HepG2 (cell line): ENCODE data around the gene ASGR1. TPM values are rescaled to one million over a fixed set of nuclear protein-coding genes. Genes with fewer than 3 reads are reported as not detected.

Experiments
- ARNTL ChIP-seq: sonication (generic); formaldehyde crosslinking; IDR thresholded peaks from 2 replicates; pipeline ENCODE4 v1.4.0; 2020; ENCODE audit warnings: mild to moderate bottlenecking, missing genetic modification reagents
- DMAP1 ChIP-seq: IDR thresholded peaks from 2 replicates; pipeline ENCODE4 v1.6.1; 2016
- ETV5 ChIP-seq: IDR thresholded peaks from 2 replicates; pipeline ENCODE4 v1.6.1; 2018; ENCODE audit warnings: missing biosample characterization, missing genetic modification reagents, inconsistent platforms, borderline replicate concordance
- MTA1 ChIP-seq: sonication (generic); formaldehyde crosslinking; IDR thresholded peaks from 2 replicates; pipeline ENCODE4 v1.4.0; 2020; ENCODE audit warnings: missing genetic modification reagents, mild to moderate bottlenecking, borderline replicate concordance
- SAP130 ChIP-seq: IDR thresholded peaks from 2 replicates; pipeline ENCODE4 v1.6.1; 2016; ENCODE audit warnings: low read depth
- SNAI1 ChIP-seq: sonication (generic); formaldehyde crosslinking; IDR thresholded peaks from 2 replicates; pipeline ENCODE4 v1.5.0; 2020; ENCODE audit warnings: mild to moderate bottlenecking, missing genetic modification reagents, borderline replicate concordance
- SYNCRIP ChIP-seq: fragments of 200-400 bp; formaldehyde crosslinking; IDR thresholded peaks from 2 replicates; pipeline ENCODE4 v1.6.1; 2018; ENCODE audit warnings: mild to moderate bottlenecking, low read depth, low read length; ENCODE audit not compliant: insufficient read depth
- XRCC5 ChIP-seq: fragments of 200-400 bp; formaldehyde crosslinking; optimal IDR thresholded peaks from 2 replicates; pipeline ENCODE3; 2017; ENCODE audit warnings: mild to moderate bottlenecking, low read length
- ZC3H13 ChIP-seq: sonication (generic); formaldehyde crosslinking; IDR thresholded peaks from 2 replicates; pipeline ENCODE4 v1.8.1; 2023; ENCODE audit warnings: mild to moderate bottlenecking, missing genetic modification reagents, moderate library complexity
- ZFP36 ChIP-seq: fragments of 150-350 bp; IDR thresholded peaks from 2 replicates; pipeline ENCODE4 v1.6.1; 2018; ENCODE audit warnings: borderline replicate concordance, low read length, low read depth; ENCODE audit not compliant: partially characterized antibody
- ZMYM2 ChIP-seq: sonication (generic); formaldehyde crosslinking; IDR thresholded peaks from 2 replicates; pipeline ENCODE4 v1.8.0; 2022; ENCODE audit warnings: mild to moderate bottlenecking, missing genetic modification reagents
- ZNF44 ChIP-seq: sonication (generic); formaldehyde crosslinking; IDR thresholded peaks from 2 replicates; pipeline ENCODE4 v1.5.1; 2020; ENCODE audit warnings: mild to moderate bottlenecking, missing genetic modification reagents
- ZNF530 ChIP-seq: sonication (generic); formaldehyde crosslinking; IDR thresholded peaks from 2 replicates; pipeline ENCODE4 v1.5.0; 2020; ENCODE audit warnings: low read depth, mild to moderate bottlenecking, missing genetic modification reagents
- ZNF550 ChIP-seq: sonication (generic); formaldehyde crosslinking; IDR thresholded peaks from 2 replicates; pipeline ENCODE4 v1.4.0; 2020; ENCODE audit warnings: mild to moderate bottlenecking, missing genetic modification reagents, borderline replicate concordance
- ZNF7 ChIP-seq: IDR thresholded peaks from 2 replicates; pipeline ENCODE4 v1.6.1; 2016; ENCODE audit warnings: missing biosample characterization, missing genetic modification reagents
- polyA plus RNA-seq, 8 experiments: library from polyadenylated mRNA; depleted of rRNA in 3 of 8; stranded (reverse) in 7 of 8; unstranded in 1 of 8; fragments of >200 nt; fragmentation: Illumina TruSeq in 4 of 8; extraction: Trizol in 4 of 8; gene quantifications; 2 replicates each; pipeline versions ENCODE4 v1.2.1 to v1.2.3, GENCODE V29; 2011 to 2016; ENCODE audit warnings: low read depth in 4 of 8, missing spikeins in 1 of 8, mixed read lengths in 1 of 8; ENCODE audit not compliant: insufficient read depth in 1 of 8
- total RNA-seq, 5 experiments: library from RNA; depleted of rRNA; stranded (reverse); fragments of >200 nt; fragmentation: Illumina TruSeq; extraction: Trizol; gene quantifications; 2 replicates each; pipeline ENCODE4 v1.2.3, GENCODE V29; 2016; ENCODE audit warnings: low read depth in 1 of 5
- TF ChIP-seq, protein P1 (sequence below): sonication (generic); formaldehyde crosslinking; IDR thresholded peaks from 2 replicates; pipeline ENCODE4 v1.9.0; 2021; ENCODE audit warnings: mild to moderate bottlenecking, missing genetic modification reagents
- TF ChIP-seq, protein P2 (sequence below): sonication (generic); formaldehyde crosslinking; IDR thresholded peaks from 2 replicates; pipeline ENCODE4 v1.5.0; 2020; ENCODE audit warnings: missing genetic modification reagents
- TF ChIP-seq, protein P3 (sequence below): sonication (generic); formaldehyde crosslinking; IDR thresholded peaks from 2 replicates; pipeline ENCODE4 v1.5.1; 2020; ENCODE audit warnings: mild to moderate bottlenecking, missing genetic modification reagents, moderate library complexity
- TF ChIP-seq, protein P4 (sequence below): sonication (generic); formaldehyde crosslinking; IDR thresholded peaks from 2 replicates; pipeline ENCODE4 v1.8.1; 2022; ENCODE audit warnings: mild to moderate bottlenecking, missing genetic modification reagents

Gene ASGR1
- total and polyA plus RNA-seq, 2 of the 13 experiments (the other 11 are each of a cell fraction or from before 2014, with no cell fraction given) = 353 to 796 TPM

DNA sequence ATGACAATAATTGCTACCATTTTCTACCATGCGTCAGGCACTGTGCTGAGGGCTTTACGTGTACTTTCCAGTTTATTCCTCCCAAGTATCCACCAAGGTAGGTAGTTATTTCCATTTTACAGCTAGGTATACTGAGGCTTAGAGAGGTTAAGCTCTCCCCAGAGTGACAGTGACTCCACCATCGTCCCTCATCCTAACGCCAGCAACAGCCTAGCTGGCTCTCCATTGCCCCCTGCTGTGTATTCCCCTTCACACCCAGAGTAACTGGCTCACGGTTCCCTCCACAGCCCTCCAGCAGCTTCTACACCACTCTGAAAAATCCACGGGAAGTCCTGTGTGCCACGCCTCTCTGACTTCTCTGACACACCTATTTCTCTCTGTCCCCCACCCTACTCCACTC, 7.1 kb upstream of the ASGR1 start (continued):
- no peak for TF ChIP-seq ZFP36
- no peak for TF ChIP-seq ZC3H13 (CRISPR knock-in tag)
- no peak for TF ChIP-seq ARNTL
- TF ChIP-seq ZNF550 = no peak
- peak; percentile 49 for TF ChIP-seq XRCC5
- TF ChIP-seq ZNF530 (CRISPR knock-in tag) = no peak
- TF ChIP-seq, protein P1, sequence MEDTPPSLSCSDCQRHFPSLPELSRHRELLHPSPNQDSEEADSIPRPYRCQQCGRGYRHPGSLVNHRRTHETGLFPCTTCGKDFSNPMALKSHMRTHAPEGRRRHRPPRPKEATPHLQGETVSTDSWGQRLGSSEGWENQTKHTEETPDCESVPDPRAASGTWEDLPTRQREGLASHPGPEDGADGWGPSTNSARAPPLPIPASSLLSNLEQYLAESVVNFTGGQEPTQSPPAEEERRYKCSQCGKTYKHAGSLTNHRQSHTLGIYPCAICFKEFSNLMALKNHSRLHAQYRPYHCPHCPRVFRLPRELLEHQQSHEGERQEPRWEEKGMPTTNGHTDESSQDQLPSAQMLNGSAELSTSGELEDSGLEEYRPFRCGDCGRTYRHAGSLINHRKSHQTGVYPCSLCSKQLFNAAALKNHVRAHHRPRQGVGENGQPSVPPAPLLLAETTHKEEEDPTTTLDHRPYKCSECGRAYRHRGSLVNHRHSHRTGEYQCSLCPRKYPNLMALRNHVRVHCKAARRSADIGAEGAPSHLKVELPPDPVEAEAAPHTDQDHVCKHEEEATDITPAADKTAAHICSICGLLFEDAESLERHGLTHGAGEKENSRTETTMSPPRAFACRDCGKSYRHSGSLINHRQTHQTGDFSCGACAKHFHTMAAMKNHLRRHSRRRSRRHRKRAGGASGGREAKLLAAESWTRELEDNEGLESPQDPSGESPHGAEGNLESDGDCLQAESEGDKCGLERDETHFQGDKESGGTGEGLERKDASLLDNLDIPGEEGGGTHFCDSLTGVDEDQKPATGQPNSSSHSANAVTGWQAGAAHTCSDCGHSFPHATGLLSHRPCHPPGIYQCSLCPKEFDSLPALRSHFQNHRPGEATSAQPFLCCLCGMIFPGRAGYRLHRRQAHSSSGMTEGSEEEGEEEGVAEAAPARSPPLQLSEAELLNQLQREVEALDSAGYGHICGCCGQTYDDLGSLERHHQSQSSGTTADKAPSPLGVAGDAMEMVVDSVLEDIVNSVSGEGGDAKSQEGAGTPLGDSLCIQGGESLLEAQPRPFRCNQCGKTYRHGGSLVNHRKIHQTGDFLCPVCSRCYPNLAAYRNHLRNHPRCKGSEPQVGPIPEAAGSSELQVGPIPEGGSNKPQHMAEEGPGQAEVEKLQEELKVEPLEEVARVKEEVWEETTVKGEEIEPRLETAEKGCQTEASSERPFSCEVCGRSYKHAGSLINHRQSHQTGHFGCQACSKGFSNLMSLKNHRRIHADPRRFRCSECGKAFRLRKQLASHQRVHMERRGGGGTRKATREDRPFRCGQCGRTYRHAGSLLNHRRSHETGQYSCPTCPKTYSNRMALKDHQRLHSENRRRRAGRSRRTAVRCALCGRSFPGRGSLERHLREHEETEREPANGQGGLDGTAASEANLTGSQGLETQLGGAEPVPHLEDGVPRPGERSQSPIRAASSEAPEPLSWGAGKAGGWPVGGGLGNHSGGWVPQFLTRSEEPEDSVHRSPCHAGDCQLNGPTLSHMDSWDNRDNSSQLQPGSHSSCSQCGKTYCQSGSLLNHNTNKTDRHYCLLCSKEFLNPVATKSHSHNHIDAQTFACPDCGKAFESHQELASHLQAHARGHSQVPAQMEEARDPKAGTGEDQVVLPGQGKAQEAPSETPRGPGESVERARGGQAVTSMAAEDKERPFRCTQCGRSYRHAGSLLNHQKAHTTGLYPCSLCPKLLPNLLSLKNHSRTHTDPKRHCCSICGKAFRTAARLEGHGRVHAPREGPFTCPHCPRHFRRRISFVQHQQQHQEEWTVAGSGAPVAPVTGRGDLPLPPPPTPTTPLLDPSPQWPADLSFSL (CRISPR knock-in tag) = no peak
- no peak for TF ChIP-seq DMAP1 (CRISPR knock-in tag)
- no peak for TF ChIP-seq SYNCRIP
- TF ChIP-seq ZNF7 (CRISPR knock-in tag) = no peak
- TF ChIP-seq ZNF44 (CRISPR knock-in tag) = no peak
- TF ChIP-seq ZMYM2 (CRISPR knock-in tag) = peak; percentile 71; the same call in 1 of the 2 replicates
- TF ChIP-seq, protein P2, sequence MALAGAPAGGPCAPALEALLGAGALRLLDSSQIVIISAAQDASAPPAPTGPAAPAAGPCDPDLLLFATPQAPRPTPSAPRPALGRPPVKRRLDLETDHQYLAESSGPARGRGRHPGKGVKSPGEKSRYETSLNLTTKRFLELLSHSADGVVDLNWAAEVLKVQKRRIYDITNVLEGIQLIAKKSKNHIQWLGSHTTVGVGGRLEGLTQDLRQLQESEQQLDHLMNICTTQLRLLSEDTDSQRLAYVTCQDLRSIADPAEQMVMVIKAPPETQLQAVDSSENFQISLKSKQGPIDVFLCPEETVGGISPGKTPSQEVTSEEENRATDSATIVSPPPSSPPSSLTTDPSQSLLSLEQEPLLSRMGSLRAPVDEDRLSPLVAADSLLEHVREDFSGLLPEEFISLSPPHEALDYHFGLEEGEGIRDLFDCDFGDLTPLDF (CRISPR knock-in tag) = no peak
- TF ChIP-seq SAP130 (CRISPR knock-in tag) = 0 out of 2 replicates have a peak, but pooled peaks have one; percentile 18
- no peak for TF ChIP-seq ETV5 (CRISPR knock-in tag)
- no peak for TF ChIP-seq SNAI1 (CRISPR knock-in tag)
- TF ChIP-seq, protein P3, sequence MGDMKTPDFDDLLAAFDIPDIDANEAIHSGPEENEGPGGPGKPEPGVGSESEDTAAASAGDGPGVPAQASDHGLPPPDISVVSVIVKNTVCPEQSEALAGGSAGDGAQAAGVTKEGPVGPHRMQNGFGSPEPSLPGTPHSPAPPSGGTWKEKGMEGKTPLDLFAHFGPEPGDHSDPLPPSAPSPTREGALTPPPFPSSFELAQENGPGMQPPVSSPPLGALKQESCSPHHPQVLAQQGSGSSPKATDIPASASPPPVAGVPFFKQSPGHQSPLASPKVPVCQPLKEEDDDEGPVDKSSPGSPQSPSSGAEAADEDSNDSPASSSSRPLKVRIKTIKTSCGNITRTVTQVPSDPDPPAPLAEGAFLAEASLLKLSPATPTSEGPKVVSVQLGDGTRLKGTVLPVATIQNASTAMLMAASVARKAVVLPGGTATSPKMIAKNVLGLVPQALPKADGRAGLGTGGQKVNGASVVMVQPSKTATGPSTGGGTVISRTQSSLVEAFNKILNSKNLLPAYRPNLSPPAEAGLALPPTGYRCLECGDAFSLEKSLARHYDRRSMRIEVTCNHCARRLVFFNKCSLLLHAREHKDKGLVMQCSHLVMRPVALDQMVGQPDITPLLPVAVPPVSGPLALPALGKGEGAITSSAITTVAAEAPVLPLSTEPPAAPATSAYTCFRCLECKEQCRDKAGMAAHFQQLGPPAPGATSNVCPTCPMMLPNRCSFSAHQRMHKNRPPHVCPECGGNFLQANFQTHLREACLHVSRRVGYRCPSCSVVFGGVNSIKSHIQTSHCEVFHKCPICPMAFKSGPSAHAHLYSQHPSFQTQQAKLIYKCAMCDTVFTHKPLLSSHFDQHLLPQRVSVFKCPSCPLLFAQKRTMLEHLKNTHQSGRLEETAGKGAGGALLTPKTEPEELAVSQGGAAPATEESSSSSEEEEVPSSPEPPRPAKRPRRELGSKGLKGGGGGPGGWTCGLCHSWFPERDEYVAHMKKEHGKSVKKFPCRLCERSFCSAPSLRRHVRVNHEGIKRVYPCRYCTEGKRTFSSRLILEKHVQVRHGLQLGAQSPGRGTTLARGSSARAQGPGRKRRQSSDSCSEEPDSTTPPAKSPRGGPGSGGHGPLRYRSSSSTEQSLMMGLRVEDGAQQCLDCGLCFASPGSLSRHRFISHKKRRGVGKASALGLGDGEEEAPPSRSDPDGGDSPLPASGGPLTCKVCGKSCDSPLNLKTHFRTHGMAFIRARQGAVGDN = no peak
- TF ChIP-seq MTA1 (CRISPR knock-in tag) = no peak
- TF ChIP-seq, protein P4, sequence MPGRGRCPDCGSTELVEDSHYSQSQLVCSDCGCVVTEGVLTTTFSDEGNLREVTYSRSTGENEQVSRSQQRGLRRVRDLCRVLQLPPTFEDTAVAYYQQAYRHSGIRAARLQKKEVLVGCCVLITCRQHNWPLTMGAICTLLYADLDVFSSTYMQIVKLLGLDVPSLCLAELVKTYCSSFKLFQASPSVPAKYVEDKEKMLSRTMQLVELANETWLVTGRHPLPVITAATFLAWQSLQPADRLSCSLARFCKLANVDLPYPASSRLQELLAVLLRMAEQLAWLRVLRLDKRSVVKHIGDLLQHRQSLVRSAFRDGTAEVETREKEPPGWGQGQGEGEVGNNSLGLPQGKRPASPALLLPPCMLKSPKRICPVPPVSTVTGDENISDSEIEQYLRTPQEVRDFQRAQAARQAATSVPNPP (CRISPR knock-in tag) = no peak
